ENCODE data around the gene DHRS4. TPM values are rescaled to one million over a fixed set of nuclear protein-coding genes. Genes with fewer than 3 reads are reported as not detected.

The DHRS4 gene
- total and polyA plus RNA-seq, 2 of the 13 experiments (the other 11 are each of a cell fraction or from before 2014, with no cell fraction given), result 23.9 to 45.1 TPM

GRCh38 chr14:24013654-24014514, 60.3 kb downstream of the DHRS4 start (continued):
- TF ChIP-seq BRD4 (CRISPR knock-in tag; IDR thresholded peaks at IDR 0.05) (no peak), GTF2F1 (IDR thresholded peaks at IDR 0.05; ENCODE audit: low read length) (no peak), KLF15 (CRISPR knock-in tag; IDR thresholded peaks at IDR 0.05; ENCODE audit: borderline replicate concordance) (no peak), GMEB2 (CRISPR knock-in tag; IDR thresholded peaks at IDR 0.05; ENCODE audit: low read depth) (no peak), ZNF33A (CRISPR knock-in tag; IDR thresholded peaks at IDR 0.05; ENCODE audit: borderline replicate concordance) (peak; percentile 58; the same call in 1 of the 2 replicates), ZNF816 (CRISPR knock-in tag; IDR thresholded peaks at IDR 0.05; ENCODE audit: borderline replicate concordance) (no peak), CBX5 (CRISPR knock-in tag; IDR thresholded peaks at IDR 0.05; ENCODE audit: borderline replicate concordance) (peak; percentile 79; the same call in 1 of the 2 replicates), THAP11 (CRISPR knock-in tag; IDR thresholded peaks at IDR 0.05) (peak; percentile 76), ZSCAN29 (CRISPR knock-in tag; conservative IDR thresholded peaks at IDR 0.05) (no peak; the same call in 1 of the 2 replicates), MIER3 (CRISPR knock-in tag; IDR thresholded peaks at IDR 0.05; ENCODE audit: borderline replicate concordance) (peak; percentile 96; the same call in 1 of the 2 replicates), ZNF512 (CRISPR knock-in tag; IDR thresholded peaks at IDR 0.05) (no peak), SALL2 (CRISPR knock-in tag; IDR thresholded peaks at IDR 0.05) (0 out of 2 replicates have a peak, but pooled peaks have one; percentile 49), BCL3 (CRISPR knock-in tag; IDR thresholded peaks at IDR 0.05) (peak; percentile 66; the same call in 1 of the 2 replicates), SRSF4 (IDR thresholded peaks at IDR 0.05; ENCODE audit: low read depth, low read length, poor library complexity, severe bottlenecking) (no peak), PRDM15 (CRISPR knock-in tag; IDR thresholded peaks at IDR 0.05) (no peak), TOPORS (CRISPR knock-in tag; IDR thresholded peaks at IDR 0.05) (no peak), MTF2 (CRISPR knock-in tag; IDR thresholded peaks at IDR 0.05; ENCODE audit: borderline replicate concordance) (no peak), ZBTB1 (CRISPR knock-in tag; IDR thresholded peaks at IDR 0.05; ENCODE audit: borderline replicate concordance) (no peak), EZH2 (conservative IDR thresholded peaks at IDR 0.05; ENCODE audit: low read depth, low read length) (no peak), ZNF12 (CRISPR knock-in tag; IDR thresholded peaks at IDR 0.05) (no peak)
